Stomach smooth muscle (tissue), 2 donors: Measurements from ENCODE around the gene NEK7.

ENCODE experiments used
- H3K27ac ChIP-seq: one replicate; pipeline ENCODE4 v1.7.0; 2013; ENCODE audit warnings: mild to moderate bottlenecking, low read length, inconsistent platforms
- H3K27me3 ChIP-seq, 2 donors: one replicate each; pipeline ENCODE4 v1.7.0; 2013; ENCODE audit warnings: low read length in 2 of 2; ENCODE audit not compliant: insufficient read depth in 2 of 2, control insufficient read depth in 1 of 2
- H3K36me3 ChIP-seq, 2 donors: one replicate each; pipeline ENCODE4 v1.7.0; 2013; ENCODE audit warnings: low read length in 2 of 2; ENCODE audit not compliant: control insufficient read depth in 2 of 2, insufficient read depth in 2 of 2
- H3K4me1 ChIP-seq: one replicate; pipeline ENCODE4 v1.7.0; 2013; ENCODE audit warnings: low read length; ENCODE audit not compliant: control insufficient read depth, insufficient read depth
- H3K4me3 ChIP-seq, 2 donors: one replicate each; pipeline ENCODE4 v1.7.0; 2013; ENCODE audit warnings: low read length in 2 of 2
- H3K9ac ChIP-seq, 2 donors: one replicate each; pipeline ENCODE4 v1.7.0; 2013; ENCODE audit warnings: low read length in 2 of 2, mild to moderate bottlenecking in 1 of 2
- H3K9me3 ChIP-seq, 2 donors: one replicate each; pipeline ENCODE4 v1.7.0; 2013; ENCODE audit warnings: low read length in 2 of 2; ENCODE audit not compliant: control insufficient read depth in 2 of 2
- donor health status: healthy.
- donor health status: Pancreatic carcinoma.

The NEK7 gene

DNA sequence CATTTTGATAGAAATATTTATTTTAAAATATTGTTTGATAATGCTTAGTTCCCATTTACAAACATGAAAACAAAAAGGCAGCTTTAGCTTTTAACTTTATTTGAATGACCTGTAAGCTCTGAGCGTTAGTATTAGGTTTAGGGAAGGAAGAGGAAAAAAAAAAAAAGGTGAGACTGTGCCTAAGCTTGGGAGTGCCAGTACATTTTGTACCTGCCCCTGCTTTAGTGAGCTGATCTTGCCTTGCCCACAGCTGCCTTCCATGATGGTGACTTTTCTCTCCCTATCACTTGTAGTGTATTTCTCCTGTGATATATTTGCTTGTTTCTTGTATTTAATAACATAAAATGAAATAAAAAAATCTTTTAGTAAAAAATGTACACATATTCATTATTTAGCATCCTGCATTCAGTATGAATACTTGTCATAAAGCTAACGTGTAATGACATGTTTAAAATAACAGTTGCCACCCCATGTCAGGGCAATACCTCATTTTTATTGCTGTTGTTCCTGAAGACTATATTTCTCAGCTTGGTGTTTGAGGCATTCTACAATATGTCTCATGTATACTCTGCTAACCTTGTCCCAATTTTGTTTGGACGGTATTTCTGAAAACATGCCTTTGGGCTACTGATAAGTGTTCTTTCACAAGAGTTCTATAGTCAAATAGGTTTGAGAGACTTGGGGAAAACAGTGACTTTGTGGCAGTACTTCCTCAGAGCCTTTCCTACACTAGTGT is 76.3 kb downstream of the NEK7 start:
- Histone ChIP-seq H3K27ac (no peak overlapping the region), H3K4me1 (no peaks in the 10 kb centered on the region), H3K9ac (no peak overlapping the region), H3K27me3 (no peaks in the 10 kb centered on the region), H3K9me3 (peaks cover 0 to 2% of the 10 kb centered on the region in 2 donors), H3K36me3 (no peaks in the 10 kb centered on the region), H3K4me3 (no peak overlapping the region)

GRCh38 chr1:198234520-198235251 is 77.9 kb downstream of the NEK7 start:
- H3K4me1 ChIP-seq: no peaks in the 10 kb centered on the region
- H3K9me3 ChIP-seq: peaks cover 0 to 2% of the 10 kb centered on the region in 2 donors
- H3K27ac ChIP-seq: no peak overlapping the region
- H3K4me3 ChIP-seq: peak overlapping the region; percentile 29 to 35
- no peak overlapping the region for H3K9ac ChIP-seq
- H3K27me3 ChIP-seq: no peaks in the 10 kb centered on the region
- H3K36me3 ChIP-seq: no peaks in the 10 kb centered on the region

GRCh38 chr1:198238121-198238520 is 81.3 kb downstream of the NEK7 start:
- Histone ChIP-seq H3K36me3 (no peaks in the 10 kb centered on the region), H3K27ac (no peak overlapping the region)

GRCh38 chr1:198241553-198241952 is 84.8 kb downstream of the NEK7 start:
- H3K9me3 ChIP-seq: no peaks in the 10 kb centered on the region
- no peak overlapping the region for H3K27ac ChIP-seq
- no peaks in the 10 kb centered on the region for H3K4me1 ChIP-seq
- no peak overlapping the region for H3K9ac ChIP-seq
- no peaks in the 10 kb centered on the region for H3K27me3 ChIP-seq
- H3K36me3 ChIP-seq: no peaks in the 10 kb centered on the region
- no peak overlapping the region for H3K4me3 ChIP-seq

More at GRCh38 chr1:198238121-198238520, 81.3 kb downstream of the NEK7 start:
- no peaks in the 10 kb centered on the region for H3K27me3 ChIP-seq
- H3K9me3 ChIP-seq: peaks cover 0 to 2% of the 10 kb centered on the region in 2 donors
- H3K9ac ChIP-seq: no peak overlapping the region
- H3K4me1 ChIP-seq: no peaks in the 10 kb centered on the region
- H3K4me3 ChIP-seq: no peak overlapping the region

GRCh38 chr1:198244772-198245171 is 88.0 kb downstream of the NEK7 start:
- Histone ChIP-seq H3K4me3 (no peak overlapping the region), H3K36me3 (no peaks in the 10 kb centered on the region), H3K4me1 (no peaks in the 10 kb centered on the region), H3K27me3 (no peaks in the 10 kb centered on the region), H3K9ac (no peak overlapping the region), H3K9me3 (no peaks in the 10 kb centered on the region), H3K27ac (no peak overlapping the region)

- Histone ChIP-seq H3K4me1 (no peaks in the 10 kb centered on the region), H3K9me3 (no peaks in the 10 kb centered on the region), H3K4me3 (no peak overlapping the region), H3K27me3 (no peaks in the 10 kb centered on the region), H3K36me3 (no peaks in the 10 kb centered on the region), H3K27ac (no peak overlapping the region), H3K9ac (no peak overlapping the region)
Measured at GRCh38 chr1:198245379-198245778, 88.6 kb downstream of the NEK7 start.

DNA sequence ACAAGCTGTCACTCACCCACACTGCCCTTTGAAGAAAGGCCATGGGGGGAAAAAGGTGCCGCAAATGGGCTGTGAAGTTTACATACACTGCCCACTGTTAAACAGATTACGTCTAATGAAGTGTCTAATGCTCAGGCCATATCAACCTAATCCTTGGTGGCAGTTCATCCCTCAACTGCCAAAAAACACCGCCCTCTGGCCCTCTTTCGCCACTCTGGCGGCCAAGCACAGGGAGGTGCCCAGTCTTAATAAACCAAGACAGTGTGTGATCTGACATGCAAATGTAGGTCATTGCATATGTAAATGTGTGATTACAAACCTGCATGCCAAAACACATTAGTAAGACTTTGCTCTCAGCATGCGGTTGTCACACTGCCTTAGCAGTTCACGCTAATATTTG is 89.5 kb downstream of the NEK7 start:
- Histone ChIP-seq H3K9ac (no peak overlapping the region), H3K9me3 (no peaks in the 10 kb centered on the region), H3K4me3 (no peak overlapping the region), H3K36me3 (no peaks in the 10 kb centered on the region), H3K27me3 (no peaks in the 10 kb centered on the region), H3K4me1 (no peaks in the 10 kb centered on the region), H3K27ac (no peak overlapping the region)

DNA sequence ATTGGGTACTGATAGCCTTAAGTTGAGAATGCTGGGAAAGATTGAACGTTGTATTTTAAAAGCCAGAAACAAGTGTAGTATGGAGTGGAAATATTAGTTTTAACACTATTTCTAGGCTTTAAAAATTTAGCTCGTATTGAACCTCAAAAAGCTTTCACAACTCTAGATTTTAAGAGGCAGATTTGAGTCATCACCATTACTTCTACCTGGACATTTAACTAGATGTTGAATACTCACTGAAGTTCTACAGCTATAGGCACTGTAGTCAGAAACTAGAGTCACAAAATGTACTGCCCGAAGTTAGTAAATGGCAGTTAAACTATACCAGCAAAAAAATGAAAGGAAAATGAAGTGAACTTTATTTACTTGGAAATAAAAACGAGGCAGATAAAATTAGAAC is 96.5 kb downstream of the NEK7 start:
- Histone ChIP-seq H3K27me3 (no peaks in the 10 kb centered on the region), H3K4me3 (no peak overlapping the region)

DNA sequence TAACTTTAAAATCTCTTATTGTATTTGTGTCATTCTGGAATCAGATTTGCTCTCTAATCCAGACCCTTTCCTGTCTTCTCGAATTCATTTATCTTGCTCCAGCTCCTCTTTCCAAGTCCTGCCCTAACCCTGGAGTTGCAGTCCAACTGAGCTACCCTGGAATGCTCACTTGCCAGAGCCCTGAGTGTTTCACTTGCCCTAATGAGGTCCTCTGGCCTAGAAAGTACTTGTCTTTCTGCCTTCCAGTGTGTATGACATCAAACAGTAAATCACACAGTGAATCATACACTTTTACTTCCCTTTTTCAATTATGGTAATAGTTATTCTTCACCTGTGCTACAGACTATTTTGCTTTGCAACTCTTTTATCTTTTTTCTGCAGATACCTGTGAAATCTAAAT is 96.9 kb downstream of the NEK7 start:
- no peaks in the 10 kb centered on the region for H3K9me3 ChIP-seq
- H3K27me3 ChIP-seq: no peaks in the 10 kb centered on the region
- H3K9ac ChIP-seq: no peak overlapping the region
- H3K4me1 ChIP-seq: no peaks in the 10 kb centered on the region
- H3K27ac ChIP-seq: no peak overlapping the region
- H3K36me3 ChIP-seq: peaks cover 0 to 2% of the 10 kb centered on the region in 2 donors
- H3K4me3 ChIP-seq: no peak overlapping the region

More for the DNA sequence above, 96.5 kb downstream of the NEK7 start:
- H3K9ac ChIP-seq: no peak overlapping the region
- H3K9me3 ChIP-seq: no peaks in the 10 kb centered on the region
- no peak overlapping the region for H3K27ac ChIP-seq
- H3K4me1 ChIP-seq: no peaks in the 10 kb centered on the region
- peaks cover 0 to 2% of the 10 kb centered on the region in 2 donors for H3K36me3 ChIP-seq

- Histone ChIP-seq H3K36me3 (peaks cover 0 to 2% of the 10 kb centered on the region in 2 donors), H3K9ac (no peak overlapping the region), H3K9me3 (no peaks in the 10 kb centered on the region), H3K27ac (no peak overlapping the region), H3K27me3 (no peaks in the 10 kb centered on the region), H3K4me3 (no peak overlapping the region), H3K4me1 (no peaks in the 10 kb centered on the region)
Measured at GRCh38 chr1:198254521-198254920, 97.7 kb downstream of the NEK7 start.

- H3K4me3 ChIP-seq: no peak overlapping the region
- peaks cover 0 to 2% of the 10 kb centered on the region in 2 donors for H3K36me3 ChIP-seq
- H3K27me3 ChIP-seq: no peaks in the 10 kb centered on the region
- no peaks in the 10 kb centered on the region for H3K9me3 ChIP-seq
- H3K9ac ChIP-seq: no peak overlapping the region
- no peaks in the 10 kb centered on the region for H3K4me1 ChIP-seq
- no peak overlapping the region for H3K27ac ChIP-seq
Measured at GRCh38 chr1:198254948-198255347, 98.2 kb downstream of the NEK7 start.
